ENCODE results near the gene NOD2. TPM values are rescaled to one million over a fixed set of nuclear protein-coding genes. Genes with fewer than 3 reads are reported as not detected.

Gene NOD2
- total RNA-seq, 4 donors from 2014 or later = 1.5 to 5.6 (median 1.9) TPM; not detected in 1

DNA sequence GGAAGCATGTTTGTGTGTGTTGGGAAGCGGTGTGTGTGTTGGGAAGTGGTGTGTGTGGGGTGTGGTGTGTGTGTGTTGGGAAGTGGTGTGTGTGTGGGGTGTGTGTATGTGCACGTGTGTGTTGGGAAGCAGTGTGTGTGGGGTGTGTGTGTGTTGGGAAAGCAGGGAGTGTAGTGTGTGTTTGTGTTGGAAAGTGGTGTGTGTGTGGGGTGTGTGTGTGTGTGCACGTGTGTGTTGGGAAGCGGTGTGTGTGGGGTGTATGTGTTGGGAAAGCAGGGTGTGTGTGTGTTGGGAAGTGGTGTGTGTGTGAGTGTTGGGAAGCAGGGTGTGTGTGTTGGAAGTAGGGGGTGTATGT lies 785 bp upstream of the NOD2 start:
- Histone ChIP-seq H3K27ac (no peak overlapping the region), H3K4me1 (no peaks in the 10 kb centered on the region), H3K4me3 (no peak overlapping the region), H3K36me3 (no peaks in the 10 kb centered on the region), H3K9me3 (no peaks in the 10 kb centered on the region), H3K27me3 (no peaks in the 10 kb centered on the region)
- no peak for DNase-seq
- TF ChIP-seq, protein P1, sequence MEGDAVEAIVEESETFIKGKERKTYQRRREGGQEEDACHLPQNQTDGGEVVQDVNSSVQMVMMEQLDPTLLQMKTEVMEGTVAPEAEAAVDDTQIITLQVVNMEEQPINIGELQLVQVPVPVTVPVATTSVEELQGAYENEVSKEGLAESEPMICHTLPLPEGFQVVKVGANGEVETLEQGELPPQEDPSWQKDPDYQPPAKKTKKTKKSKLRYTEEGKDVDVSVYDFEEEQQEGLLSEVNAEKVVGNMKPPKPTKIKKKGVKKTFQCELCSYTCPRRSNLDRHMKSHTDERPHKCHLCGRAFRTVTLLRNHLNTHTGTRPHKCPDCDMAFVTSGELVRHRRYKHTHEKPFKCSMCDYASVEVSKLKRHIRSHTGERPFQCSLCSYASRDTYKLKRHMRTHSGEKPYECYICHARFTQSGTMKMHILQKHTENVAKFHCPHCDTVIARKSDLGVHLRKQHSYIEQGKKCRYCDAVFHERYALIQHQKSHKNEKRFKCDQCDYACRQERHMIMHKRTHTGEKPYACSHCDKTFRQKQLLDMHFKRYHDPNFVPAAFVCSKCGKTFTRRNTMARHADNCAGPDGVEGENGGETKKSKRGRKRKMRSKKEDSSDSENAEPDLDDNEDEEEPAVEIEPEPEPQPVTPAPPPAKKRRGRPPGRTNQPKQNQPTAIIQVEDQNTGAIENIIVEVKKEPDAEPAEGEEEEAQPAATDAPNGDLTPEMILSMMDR (IDR thresholded peaks at IDR 0.05) = no peak
- intact Hi-C loops (cut with DNase I; ENCODE audit: low total_unique reads) = no loop called here

DNA sequence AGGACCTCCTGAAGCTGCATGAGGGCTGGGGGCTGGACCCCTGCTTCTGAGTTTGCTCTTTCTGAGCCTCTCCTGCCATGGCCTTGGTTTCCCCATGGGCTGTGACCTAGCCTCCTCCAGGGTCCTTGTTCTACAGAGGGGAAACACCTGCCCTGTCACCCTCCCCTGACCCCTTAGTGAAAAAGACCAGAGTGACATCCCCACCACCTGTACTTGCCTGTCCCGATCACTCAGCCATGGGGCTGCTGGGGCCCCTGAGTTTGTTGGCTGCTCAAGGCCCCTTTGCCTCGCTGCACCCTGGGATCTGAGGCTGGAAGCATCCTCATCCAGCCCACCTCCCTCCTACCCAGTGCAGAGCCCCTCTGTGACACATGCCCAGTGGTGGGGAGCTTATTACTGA lies 800 bp downstream of the NOD2 start:
- H3K27me3 ChIP-seq = no peaks in the 10 kb centered on the region
- H3K4me3 ChIP-seq = no peak overlapping the region
- no peak overlapping the region for H3K27ac ChIP-seq
- no peaks in the 10 kb centered on the region for H3K9me3 ChIP-seq
- DNase-seq = no peak
- TF ChIP-seq, protein P1 (IDR thresholded peaks at IDR 0.05) = no peak
- TF ChIP-seq POLR2A (IDR thresholded peaks at IDR 0.05) = no peak
- no peaks in the 10 kb centered on the region for H3K4me1 ChIP-seq
- intact Hi-C loops (cut with DNase I; ENCODE audit: low total_unique reads) = no loop called here
- H3K36me3 ChIP-seq = no peaks in the 10 kb centered on the region

DNA sequence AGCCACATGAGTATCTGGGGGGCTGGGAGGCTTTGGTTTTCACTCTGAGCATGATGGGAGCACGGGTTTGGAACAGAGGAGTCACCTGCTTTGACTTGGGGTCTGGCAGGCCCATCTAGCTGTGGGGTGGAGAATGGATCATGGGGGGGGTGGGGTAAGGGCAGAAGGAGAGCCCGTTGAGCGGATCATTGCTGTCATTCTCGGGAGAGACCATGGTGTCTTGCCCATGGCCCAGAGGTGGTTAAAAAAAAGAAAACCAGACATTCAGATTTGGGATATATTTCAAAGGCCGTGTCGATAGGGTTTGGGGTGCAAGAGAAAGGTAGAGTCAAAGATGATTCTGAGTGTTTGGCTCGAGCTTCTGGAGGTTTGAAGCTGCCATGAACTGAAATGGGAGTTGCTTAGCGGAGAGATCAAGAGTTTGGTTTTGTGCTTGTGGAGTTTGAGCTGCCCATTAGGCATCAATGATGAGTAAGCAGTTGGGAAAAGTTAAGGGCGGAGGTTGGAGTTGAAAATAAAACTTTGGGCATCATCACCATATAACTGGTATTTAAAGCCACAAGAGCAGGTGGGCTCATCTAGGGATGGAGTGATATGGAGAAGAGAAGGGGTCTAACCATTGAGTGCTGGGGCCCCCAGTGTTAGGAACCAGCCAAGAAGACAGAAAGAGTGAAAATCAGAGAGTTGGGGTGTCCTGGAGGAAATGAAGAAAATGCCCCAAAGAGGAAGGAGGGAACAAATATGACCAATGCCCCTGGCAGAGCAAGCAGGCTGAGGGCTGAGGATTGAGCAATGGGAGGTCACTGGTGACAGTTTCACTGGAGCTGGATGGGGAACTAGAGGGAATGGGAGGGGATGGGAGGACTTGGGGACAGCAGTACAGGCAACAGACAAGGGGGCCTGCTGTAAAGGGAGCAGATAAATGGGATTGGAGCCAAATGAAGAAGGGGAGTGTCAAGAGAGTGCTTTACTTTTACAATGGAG lies 1.9 kb downstream of the NOD2 start:
- H3K36me3 ChIP-seq = no peaks in the 10 kb centered on the region
- intact Hi-C loops (cut with DNase I; ENCODE audit: low total_unique reads) = no loop called here
- H3K27me3 ChIP-seq = no peaks in the 10 kb centered on the region
- H3K4me1 ChIP-seq = no peaks in the 10 kb centered on the region
- TF ChIP-seq, protein P1 (IDR thresholded peaks at IDR 0.05) = no peak
- no peak for TF ChIP-seq POLR2A (IDR thresholded peaks at IDR 0.05)
- H3K9me3 ChIP-seq = no peaks in the 10 kb centered on the region
- no peak for DNase-seq
- no peak overlapping the region for H3K4me3 ChIP-seq
- H3K27ac ChIP-seq = no peak overlapping the region

DNA sequence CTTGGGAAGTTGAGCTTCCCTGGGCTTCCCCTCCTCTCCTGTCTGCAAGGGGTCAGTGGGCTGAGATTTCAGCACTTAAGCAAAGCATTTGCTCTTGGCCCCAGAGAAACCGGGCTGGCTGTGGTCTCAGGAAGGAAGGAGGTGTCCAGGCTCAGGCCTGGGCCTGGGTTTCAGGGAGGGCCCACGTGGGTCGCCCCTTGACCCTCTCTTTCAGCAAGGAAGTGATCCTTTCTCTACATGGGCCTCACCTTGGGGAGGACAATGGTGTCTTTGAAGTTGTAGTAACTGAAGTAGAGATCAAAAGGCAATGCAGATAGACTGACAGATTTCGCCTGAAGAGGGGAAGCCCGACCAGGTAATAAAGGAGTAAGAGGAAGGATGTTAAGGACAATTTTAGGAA lies 2.7 kb downstream of the NOD2 start:
- no peaks in the 10 kb centered on the region for H3K27me3 ChIP-seq
- H3K4me1 ChIP-seq = no peaks in the 10 kb centered on the region
- no peaks in the 10 kb centered on the region for H3K36me3 ChIP-seq
- H3K27ac ChIP-seq = peak overlapping the region; percentile 27 to 45
- no peak for TF ChIP-seq POLR2A (IDR thresholded peaks at IDR 0.05)
- TF ChIP-seq, protein P1 (IDR thresholded peaks at IDR 0.05) = no peak
- no peaks in the 10 kb centered on the region for H3K9me3 ChIP-seq
- intact Hi-C loops (cut with DNase I; ENCODE audit: low total_unique reads) = no loop called here
- no peak for DNase-seq
- H3K4me3 ChIP-seq = no peak overlapping the region

DNA sequence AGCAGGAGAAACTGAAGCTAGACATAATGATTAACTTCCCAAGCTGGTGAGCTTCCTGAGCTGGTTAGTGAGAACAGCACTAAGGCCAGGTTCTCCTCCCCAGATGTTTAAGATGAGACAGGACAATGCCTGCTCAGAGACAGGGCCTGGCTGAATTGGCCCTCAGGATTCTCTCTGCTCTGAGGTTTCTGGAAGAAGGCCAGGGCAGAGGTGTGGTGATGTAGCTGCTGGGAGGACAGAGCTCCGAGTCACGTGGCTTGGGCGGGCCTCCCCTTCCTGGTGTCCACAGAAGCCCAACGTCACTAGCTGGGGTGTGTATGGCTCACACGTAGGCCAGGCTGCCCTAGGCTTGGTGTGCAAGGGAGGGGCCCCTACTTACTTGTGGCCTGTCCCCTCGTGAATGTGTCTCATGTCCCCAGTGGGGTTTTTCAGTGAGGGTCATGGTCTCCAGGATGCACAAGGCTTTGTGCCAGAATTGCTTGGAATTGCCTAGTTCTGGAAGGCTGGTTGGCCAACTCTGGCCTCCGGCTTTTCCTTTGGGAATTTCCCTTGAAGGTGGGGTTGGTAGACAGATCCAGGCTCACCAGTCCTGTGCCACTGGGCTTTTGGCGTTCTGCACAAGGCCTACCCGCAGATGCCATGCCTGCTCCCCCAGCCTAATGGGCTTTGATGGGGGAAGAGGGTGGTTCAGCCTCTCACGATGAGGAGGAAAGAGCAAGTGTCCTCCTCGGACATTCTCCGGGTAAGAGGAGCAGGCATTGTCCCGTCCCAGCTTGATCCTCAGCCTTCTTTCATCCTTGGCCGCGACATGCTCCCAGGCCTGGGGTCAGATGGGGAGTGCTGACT lies 3.4 kb downstream of the NOD2 start:
- H3K27ac ChIP-seq = peak overlapping the region; percentile 51 to 61
- no peaks in the 10 kb centered on the region for H3K27me3 ChIP-seq
- no peaks in the 10 kb centered on the region for H3K4me1 ChIP-seq
- TF ChIP-seq, protein P1 (IDR thresholded peaks at IDR 0.05) = no peak
- TF ChIP-seq POLR2A (IDR thresholded peaks at IDR 0.05) = no peak
- no peak overlapping the region for H3K4me3 ChIP-seq
- H3K36me3 ChIP-seq = no peaks in the 10 kb centered on the region
- DNase-seq = peak; percentile 62 to 71
- H3K9me3 ChIP-seq = no peaks in the 10 kb centered on the region
- intact Hi-C loops (cut with DNase I; ENCODE audit: low total_unique reads) = no loop called here

Measured in uterus (tissue), 4 donors.